ENCODE data around the gene CATSPER4. TPM values are rescaled to one million over a fixed set of nuclear protein-coding genes. Genes with fewer than 3 reads are reported as not detected.

The CATSPER4 gene
- total RNA-seq, 1 donor from 2014 or later = not detected

GRCh38 chr1:26191739-26192138 lies 1.3 kb downstream of the CATSPER4 start:
- intact Hi-C loops (cut with DNase I) = no loop called here
- Histone ChIP-seq H3K4me1 (no peaks in the 10 kb centered on the region), H3K36me3 (no peaks in the 10 kb centered on the region), H3K4me3 (no peak overlapping the region), H3K27ac (no peak overlapping the region), H3K9me3 (no peaks in the 10 kb centered on the region), H3K27me3 (no peaks in the 10 kb centered on the region)
- DNase-seq (no peak), ATAC-seq (no peak)
- TF ChIP-seq, protein P1, sequence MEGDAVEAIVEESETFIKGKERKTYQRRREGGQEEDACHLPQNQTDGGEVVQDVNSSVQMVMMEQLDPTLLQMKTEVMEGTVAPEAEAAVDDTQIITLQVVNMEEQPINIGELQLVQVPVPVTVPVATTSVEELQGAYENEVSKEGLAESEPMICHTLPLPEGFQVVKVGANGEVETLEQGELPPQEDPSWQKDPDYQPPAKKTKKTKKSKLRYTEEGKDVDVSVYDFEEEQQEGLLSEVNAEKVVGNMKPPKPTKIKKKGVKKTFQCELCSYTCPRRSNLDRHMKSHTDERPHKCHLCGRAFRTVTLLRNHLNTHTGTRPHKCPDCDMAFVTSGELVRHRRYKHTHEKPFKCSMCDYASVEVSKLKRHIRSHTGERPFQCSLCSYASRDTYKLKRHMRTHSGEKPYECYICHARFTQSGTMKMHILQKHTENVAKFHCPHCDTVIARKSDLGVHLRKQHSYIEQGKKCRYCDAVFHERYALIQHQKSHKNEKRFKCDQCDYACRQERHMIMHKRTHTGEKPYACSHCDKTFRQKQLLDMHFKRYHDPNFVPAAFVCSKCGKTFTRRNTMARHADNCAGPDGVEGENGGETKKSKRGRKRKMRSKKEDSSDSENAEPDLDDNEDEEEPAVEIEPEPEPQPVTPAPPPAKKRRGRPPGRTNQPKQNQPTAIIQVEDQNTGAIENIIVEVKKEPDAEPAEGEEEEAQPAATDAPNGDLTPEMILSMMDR (IDR thresholded peaks at IDR 0.05) = no peak

DNA sequence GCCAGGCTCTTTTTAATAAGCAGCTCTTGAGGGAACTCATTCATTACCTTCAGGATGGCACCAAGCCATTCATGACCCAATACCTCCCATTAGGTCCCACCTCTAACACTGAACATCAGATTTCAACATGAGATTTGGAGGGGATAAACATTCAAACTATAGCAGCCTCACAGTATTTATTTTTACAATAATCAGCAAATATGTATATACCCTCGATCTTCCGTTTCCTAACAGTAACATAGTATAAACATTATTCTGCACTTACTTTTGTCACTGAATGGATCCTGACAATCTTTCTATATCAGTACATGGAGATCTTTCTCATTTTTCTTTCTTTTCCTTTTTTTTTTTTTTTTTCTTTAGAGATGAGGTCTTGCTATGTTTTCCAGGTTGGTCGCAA lies 5.4 kb downstream of the CATSPER4 start:
- intact Hi-C loops (cut with DNase I) = no loop called here
- Histone ChIP-seq H3K27ac (no peak overlapping the region), H3K4me1 (no peaks in the 10 kb centered on the region), H3K4me3 (no peak overlapping the region), H3K36me3 (no peaks in the 10 kb centered on the region), H3K27me3 (no peaks in the 10 kb centered on the region), H3K9me3 (no peaks in the 10 kb centered on the region)
- DNase-seq (no peak), ATAC-seq (no peak)
- TF ChIP-seq, protein P1 (IDR thresholded peaks at IDR 0.05) = no peak

- intact Hi-C loops (cut with DNase I) = no loop called here
Measured at GRCh38 chr1:26197301-26197700, 6.9 kb downstream of the CATSPER4 start.

GRCh38 chr1:26197813-26198212 lies 7.4 kb downstream of the CATSPER4 start:
- intact Hi-C loops (cut with DNase I) = no loop called here
- H3K27me3 ChIP-seq = no peaks in the 10 kb centered on the region
- ATAC-seq (no peak), DNase-seq (no peak)
- no peak overlapping the region for H3K4me3 ChIP-seq
- no peak overlapping the region for H3K27ac ChIP-seq
- H3K9me3 ChIP-seq = no peaks in the 10 kb centered on the region
- TF ChIP-seq, protein P1 (IDR thresholded peaks at IDR 0.05) = no peak
- no peaks in the 10 kb centered on the region for H3K36me3 ChIP-seq
- H3K4me1 ChIP-seq = no peaks in the 10 kb centered on the region

More at GRCh38 chr1:26197301-26197700, 6.9 kb downstream of the CATSPER4 start:
- Histone ChIP-seq H3K27me3 (no peaks in the 10 kb centered on the region), H3K27ac (no peak overlapping the region), H3K4me1 (no peaks in the 10 kb centered on the region), H3K9me3 (no peaks in the 10 kb centered on the region), H3K4me3 (no peak overlapping the region), H3K36me3 (no peaks in the 10 kb centered on the region)
- TF ChIP-seq, protein P1 (IDR thresholded peaks at IDR 0.05) = no peak
- DNase-seq = no peak
- no peak for ATAC-seq

- Histone ChIP-seq H3K27me3 (no peaks in the 10 kb centered on the region), H3K27ac (no peak overlapping the region), H3K4me3 (no peak overlapping the region), H3K36me3 (no peaks in the 10 kb centered on the region), H3K4me1 (no peaks in the 10 kb centered on the region), H3K9me3 (no peaks in the 10 kb centered on the region)
- TF ChIP-seq, protein P1 (IDR thresholded peaks at IDR 0.05) = no peak
- DNase-seq (no peak), ATAC-seq (no peak)
- intact Hi-C loops (cut with DNase I) = no loop called here
Measured at GRCh38 chr1:26200413-26200812, 10.0 kb downstream of the CATSPER4 start.

All from upper lobe of right lung (tissue), 1 donor.